C4-2B (cell line): ENCODE results near the gene NDUFAF3.

Experiments used
- H3K27ac ChIP-seq: fragments of 450-650 bp; 2 replicates; pipeline ENCODE4 v1.5.1; 2017
- ZFX ChIP-seq: fragments of 450-650 bp; IDR thresholded peaks from 2 replicates; pipeline ENCODE4 v1.6.1; 2017
- TF ChIP-seq, protein P1 (sequence below): fragments of 450-650 bp; conservative IDR thresholded peaks from 2 replicates; pipeline ENCODE4 v1.5.1; 2017; ENCODE audit warnings: mild to moderate bottlenecking

NDUFAF3 gene

DNA sequence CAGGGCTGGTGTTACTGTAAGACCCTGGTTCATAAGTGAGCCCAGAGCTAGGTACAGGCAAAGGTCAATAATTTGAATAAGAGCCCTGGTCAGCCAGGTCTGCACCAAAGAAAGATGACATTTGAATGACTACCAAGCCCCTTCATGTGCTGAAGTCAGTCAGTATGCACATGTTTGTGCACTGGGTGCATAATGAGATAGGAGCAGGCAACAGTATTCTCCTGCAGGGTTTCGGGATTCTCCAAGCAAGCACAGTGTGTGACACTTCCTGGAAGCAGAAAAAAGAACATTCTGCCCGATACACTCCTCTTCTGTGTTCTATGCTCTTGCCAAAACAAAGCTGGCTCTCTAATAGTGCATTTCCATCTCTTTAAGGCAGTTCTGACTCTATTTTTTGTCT, 12.7 kb downstream of the NDUFAF3 start:
- H3K27ac ChIP-seq: no peak overlapping the region
- TF ChIP-seq, protein P1, sequence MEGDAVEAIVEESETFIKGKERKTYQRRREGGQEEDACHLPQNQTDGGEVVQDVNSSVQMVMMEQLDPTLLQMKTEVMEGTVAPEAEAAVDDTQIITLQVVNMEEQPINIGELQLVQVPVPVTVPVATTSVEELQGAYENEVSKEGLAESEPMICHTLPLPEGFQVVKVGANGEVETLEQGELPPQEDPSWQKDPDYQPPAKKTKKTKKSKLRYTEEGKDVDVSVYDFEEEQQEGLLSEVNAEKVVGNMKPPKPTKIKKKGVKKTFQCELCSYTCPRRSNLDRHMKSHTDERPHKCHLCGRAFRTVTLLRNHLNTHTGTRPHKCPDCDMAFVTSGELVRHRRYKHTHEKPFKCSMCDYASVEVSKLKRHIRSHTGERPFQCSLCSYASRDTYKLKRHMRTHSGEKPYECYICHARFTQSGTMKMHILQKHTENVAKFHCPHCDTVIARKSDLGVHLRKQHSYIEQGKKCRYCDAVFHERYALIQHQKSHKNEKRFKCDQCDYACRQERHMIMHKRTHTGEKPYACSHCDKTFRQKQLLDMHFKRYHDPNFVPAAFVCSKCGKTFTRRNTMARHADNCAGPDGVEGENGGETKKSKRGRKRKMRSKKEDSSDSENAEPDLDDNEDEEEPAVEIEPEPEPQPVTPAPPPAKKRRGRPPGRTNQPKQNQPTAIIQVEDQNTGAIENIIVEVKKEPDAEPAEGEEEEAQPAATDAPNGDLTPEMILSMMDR: no peak
- TF ChIP-seq ZFX: no peak

DNA sequence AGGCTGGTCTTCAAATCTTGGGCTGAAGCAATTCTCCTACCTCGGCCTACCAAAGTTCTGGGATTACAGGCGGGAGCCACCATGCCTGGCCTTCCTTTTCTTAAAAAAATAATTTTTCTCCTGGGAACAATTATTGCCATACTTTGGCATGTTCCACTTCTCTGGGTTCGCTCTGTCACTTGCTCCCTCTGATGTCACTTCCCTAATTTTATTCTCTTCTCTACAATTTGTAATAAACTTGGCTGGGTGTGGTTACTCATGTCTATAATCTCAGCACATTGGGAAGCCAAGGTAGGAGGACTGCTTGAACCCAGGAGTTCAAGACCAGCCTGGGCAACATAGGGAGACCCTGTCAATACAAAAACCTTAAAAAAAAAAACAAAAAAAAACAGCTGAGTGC, 13.4 kb downstream of the NDUFAF3 start:
- no peak for TF ChIP-seq ZFX
- TF ChIP-seq, protein P1: no peak

GRCh38 chr3:49053543-49053942, 31.6 kb downstream of the NDUFAF3 start:
- H3K27ac ChIP-seq: no peak overlapping the region

More for the DNA sequence above, 13.4 kb downstream of the NDUFAF3 start:
- H3K27ac ChIP-seq: no peak overlapping the region

GRCh38 chr3:49054344-49054862, 32.5 kb downstream of the NDUFAF3 start:
- no peak overlapping the region for H3K27ac ChIP-seq
- no peak for TF ChIP-seq ZFX
- TF ChIP-seq, protein P1: no peak

More at GRCh38 chr3:49053543-49053942, 31.6 kb downstream of the NDUFAF3 start:
- TF ChIP-seq ZFX: no peak
- TF ChIP-seq, protein P1: no peak

GRCh38 chr3:49057268-49057667, 35.3 kb downstream of the NDUFAF3 start:
- TF ChIP-seq, protein P1: no peak
- no peak for TF ChIP-seq ZFX
- H3K27ac ChIP-seq: no peak overlapping the region

GRCh38 chr3:49058011-49058410, 36.1 kb downstream of the NDUFAF3 start:
- TF ChIP-seq, protein P1: no peak
- TF ChIP-seq ZFX: no peak
- no peak overlapping the region for H3K27ac ChIP-seq
